Suprapubic skin (tissue), 4 donors: Measurements from ENCODE around the gene PLK4. TPM values are rescaled to one million over a fixed set of nuclear protein-coding genes. Genes with fewer than 3 reads are reported as not detected.

Experiments
- DNase-seq, 2 donors: peaks; one replicate each; pipeline ENCODE4 v3.0.0-alpha.2; 2019; ENCODE audit warnings: low spot score in 2 of 2
- H3K27ac ChIP-seq: fragments of 200-600 bp; sonication (generic); one replicate; pipeline ENCODE4 v1.5.1; 2019
- H3K27me3 ChIP-seq: fragments of 200-600 bp; sonication (generic); one replicate; pipeline ENCODE4 v1.5.1; 2019
- H3K36me3 ChIP-seq: fragments of 200-600 bp; sonication (generic); one replicate; pipeline ENCODE4 v1.5.1; 2019
- H3K4me1 ChIP-seq: fragments of 200-600 bp; sonication (generic); one replicate; pipeline ENCODE4 v1.5.1; 2019
- H3K4me3 ChIP-seq: fragments of 200-600 bp; sonication (generic); one replicate; pipeline ENCODE4 v1.5.1; 2019; ENCODE audit warnings: mild to moderate bottlenecking
- H3K9me3 ChIP-seq: fragments of 200-600 bp; sonication (generic); one replicate; pipeline ENCODE4 v1.5.1; 2019
- CTCF ChIP-seq, 2 donors: fragments of 200-600 bp in 1 of 2; fragments of 450-650 bp in 1 of 2; sonication (generic) in 1 of 2; IDR thresholded peaks; one replicate each; pipeline ENCODE4 v1.5.1; 2016 to 2019; ENCODE audit warnings: antibody characterized with exemption in 2 of 2, mild to moderate bottlenecking in 1 of 2, moderate library complexity in 1 of 2
- EP300 ChIP-seq: sonication (generic); formaldehyde crosslinking; IDR thresholded peaks from one replicate; pipeline ENCODE4 v1.6.1; 2017; ENCODE audit warnings: antibody characterized with exemption
- POLR2A ChIP-seq, 2 donors: fragments of 450-650 bp; IDR thresholded peaks; one replicate each; pipeline ENCODE4 v1.6.1; 2017; ENCODE audit warnings: antibody characterized with exemption in 2 of 2, mild to moderate bottlenecking in 2 of 2, moderate library complexity in 2 of 2
- POLR2AphosphoS5 ChIP-seq, 3 donors: sonication (generic); formaldehyde crosslinking; IDR thresholded peaks; one replicate each; pipeline ENCODE4 v1.6.1; 2017; ENCODE audit warnings: antibody characterized with exemption in 3 of 3
- WGBS: methylation state at CpG from one replicate; pipeline ENCODE4 v1.1.5; 2018; 5-methylcytosine and 5-hydroxymethylcytosine counted together
- total RNA-seq, 4 donors: library from RNA; depleted of rRNA; stranded (reverse); fragments of >200 nt; gene quantifications; one replicate each; pipeline ENCODE4 v1.1.0, GENCODE V29; 2016

Gene PLK4
- total RNA-seq, 4 donors from 2014 or later = 5.0 to 7.8 (median 6.4) TPM

GRCh38 chr4:127857641-127858040 is 23.1 kb upstream of the PLK4 start:
- TF ChIP-seq POLR2AphosphoS5 (IDR thresholded peaks at IDR 0.05) = no peak
- TF ChIP-seq EP300 = no peak
- no peak for TF ChIP-seq POLR2A (IDR thresholded peaks at IDR 0.05)
- no peak for TF ChIP-seq CTCF (IDR thresholded peaks at IDR 0.05)
- Histone ChIP-seq H3K27me3 (no peaks in the 10 kb centered on the region), H3K4me1 (peaks cover 8% of the 10 kb centered on the region), H3K27ac (no peak overlapping the region), H3K36me3 (no peaks in the 10 kb centered on the region), H3K4me3 (no peak overlapping the region), H3K9me3 (no peaks in the 10 kb centered on the region)
- WGBS = 61% methylated on average over 1 of the region's 1 CpG
- no peak for DNase-seq

- no peak for TF ChIP-seq POLR2AphosphoS5 (IDR thresholded peaks at IDR 0.05)
- TF ChIP-seq EP300 = no peak
- TF ChIP-seq POLR2A (IDR thresholded peaks at IDR 0.05) = no peak
- TF ChIP-seq CTCF (IDR thresholded peaks at IDR 0.05) = no peak
- peaks cover 12% of the 10 kb centered on the region for H3K4me1 ChIP-seq
- no peaks in the 10 kb centered on the region for H3K27me3 ChIP-seq
- H3K36me3 ChIP-seq = no peaks in the 10 kb centered on the region
- H3K27ac ChIP-seq = no peak overlapping the region
- no peaks in the 10 kb centered on the region for H3K9me3 ChIP-seq
- H3K4me3 ChIP-seq = no peak overlapping the region
- 92% methylated on average over 2 of the region's 2 CpGs for WGBS
- DNase-seq = no peak
Measured at GRCh38 chr4:127868196-127868595, 12.5 kb upstream of the PLK4 start.

DNA sequence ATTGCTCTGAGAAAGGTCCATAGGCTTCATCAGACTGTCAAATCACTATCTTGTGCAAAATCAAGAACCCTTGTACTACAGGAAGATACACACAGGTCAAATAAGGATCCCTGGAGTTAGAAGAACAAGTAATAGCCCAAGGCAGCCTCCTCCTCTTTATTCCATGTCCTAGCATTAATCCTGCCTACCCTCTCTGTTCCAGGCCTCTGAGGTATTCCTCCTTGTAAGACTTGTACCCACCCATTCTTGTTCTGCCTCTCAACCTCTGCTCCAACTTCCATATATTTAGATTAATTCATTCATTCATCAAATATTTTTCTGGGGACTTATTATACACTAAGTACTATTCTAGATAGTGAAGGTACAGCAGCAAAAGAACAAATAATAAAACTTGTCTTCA is 10.4 kb upstream of the PLK4 start:
- H3K27me3 ChIP-seq = no peaks in the 10 kb centered on the region
- no peak overlapping the region for H3K4me3 ChIP-seq
- no peaks in the 10 kb centered on the region for H3K36me3 ChIP-seq
- H3K4me1 ChIP-seq = peaks cover 12% of the 10 kb centered on the region
- no peak for DNase-seq
- H3K27ac ChIP-seq = no peak overlapping the region
- TF ChIP-seq CTCF (IDR thresholded peaks at IDR 0.05) (no peak), POLR2A (IDR thresholded peaks at IDR 0.05) (no peak), EP300 (no peak), POLR2AphosphoS5 (IDR thresholded peaks at IDR 0.05) (no peak)
- no peaks in the 10 kb centered on the region for H3K9me3 ChIP-seq

- Histone ChIP-seq H3K36me3 (no peaks in the 10 kb centered on the region), H3K9me3 (no peaks in the 10 kb centered on the region), H3K4me3 (no peak overlapping the region), H3K4me1 (peaks cover 12% of the 10 kb centered on the region), H3K27me3 (no peaks in the 10 kb centered on the region), H3K27ac (no peak overlapping the region)
- DNase-seq = no peak
- 16% methylated on average over 3 of the region's 3 CpGs for WGBS
- TF ChIP-seq EP300 (no peak), POLR2AphosphoS5 (IDR thresholded peaks at IDR 0.05) (no peak), POLR2A (IDR thresholded peaks at IDR 0.05) (no peak), CTCF (IDR thresholded peaks at IDR 0.05) (no peak)
Measured at GRCh38 chr4:127870688-127871087, 10.0 kb upstream of the PLK4 start.

- H3K36me3 ChIP-seq = no peaks in the 10 kb centered on the region
- H3K27me3 ChIP-seq = no peaks in the 10 kb centered on the region
- peaks cover 14% of the 10 kb centered on the region for H3K4me1 ChIP-seq
- no peak overlapping the region for H3K4me3 ChIP-seq
- H3K9me3 ChIP-seq = no peaks in the 10 kb centered on the region
- H3K27ac ChIP-seq = no peak overlapping the region
- DNase-seq = no peak
- TF ChIP-seq POLR2AphosphoS5 (IDR thresholded peaks at IDR 0.05) = no peak
- no peak for TF ChIP-seq CTCF (IDR thresholded peaks at IDR 0.05)
- no peak for TF ChIP-seq POLR2A (IDR thresholded peaks at IDR 0.05)
- no peak for TF ChIP-seq EP300
Measured at GRCh38 chr4:127875791-127876190, 4.9 kb upstream of the PLK4 start.
